Epithelial cell of esophagus (primary cell): ENCODE results near the gene DAB1.
A peak's percentile ranks its signal among the peaks of the same experiment; 100 is the strongest.

Experiments used
- DNase-seq: peaks from one replicate; pipeline ENCODE4 v3.0.0; 2010; ENCODE audit warnings: low read depth
- H3K4me3 ChIP-seq: 2 replicates; pipeline ENCODE4 v1.5.1; 2011; ENCODE audit warnings: mild to moderate bottlenecking, low read length, control low read depth
- CTCF ChIP-seq: IDR thresholded peaks from 2 replicates; pipeline ENCODE4 v1.5.1; 2011; ENCODE audit warnings: low read depth, mild to moderate bottlenecking, low read length, control low read depth, inconsistent platforms; ENCODE audit not compliant: insufficient read depth; ENCODE audit errors: missing control alignments

Gene DAB1

GRCh38 chr1:57020216-57020615, 403.6 kb downstream of the DAB1 start:
- no peak overlapping the region for H3K4me3 ChIP-seq
- TF ChIP-seq CTCF, result no peak
- no peak for DNase-seq

GRCh38 chr1:57019236-57019839, 404.5 kb downstream of the DAB1 start:
- no peak for TF ChIP-seq CTCF
- no peak overlapping the region for H3K4me3 ChIP-seq
- no peak for DNase-seq

- no peak overlapping the region for H3K4me3 ChIP-seq
- DNase-seq, result no peak
- TF ChIP-seq CTCF, result no peak
Measured at GRCh38 chr1:57018119-57018518, 405.7 kb downstream of the DAB1 start.

GRCh38 chr1:57017717-57018116, 406.1 kb downstream of the DAB1 start:
- H3K4me3 ChIP-seq, result no peak overlapping the region
- no peak for DNase-seq

GRCh38 chr1:57017200-57017599, 406.7 kb downstream of the DAB1 start:
- peak; percentile 2 for DNase-seq
- no peak overlapping the region for H3K4me3 ChIP-seq
- TF ChIP-seq CTCF, result no peak

More at GRCh38 chr1:57017717-57018116, 406.1 kb downstream of the DAB1 start:
- no peak for TF ChIP-seq CTCF

GRCh38 chr1:57015071-57015470, 408.8 kb downstream of the DAB1 start:
- DNase-seq, result no peak
- TF ChIP-seq CTCF, result no peak

GRCh38 chr1:57013522-57013921, 410.3 kb downstream of the DAB1 start:
- TF ChIP-seq CTCF, result no peak
- no peak overlapping the region for H3K4me3 ChIP-seq
- DNase-seq, result peak; percentile 29

More at GRCh38 chr1:57015071-57015470, 408.8 kb downstream of the DAB1 start:
- no peak overlapping the region for H3K4me3 ChIP-seq
